ENCODE measurements around the gene RBM47.
"Not testable (repeated sequence)": the region's sequence is repeated elsewhere in the genome, so short reads cannot be mapped to it uniquely, and the experiment has no call there.

RBM47 gene

DNA sequence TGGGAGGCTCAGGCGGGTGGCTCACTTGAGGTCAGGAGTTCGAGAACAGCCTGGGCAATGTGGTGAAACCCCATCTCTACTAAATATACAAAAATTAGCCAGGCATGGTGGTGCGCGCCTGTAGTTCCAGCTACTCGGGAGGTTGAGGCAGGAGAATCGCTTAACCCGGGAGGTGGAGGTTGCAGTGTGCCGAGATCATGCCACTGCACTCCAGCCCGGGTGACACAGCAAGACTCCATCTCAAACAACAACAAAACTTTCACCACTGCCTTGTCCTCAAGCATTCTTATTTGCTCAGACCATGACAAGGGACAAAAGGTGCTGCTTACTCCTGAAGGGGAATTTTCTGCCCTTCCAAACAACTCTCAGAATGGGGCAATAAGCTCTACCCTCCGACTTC, 194.4 kb downstream of the RBM47 start:
- not testable (repeated sequence) for DNase-seq (ENCODE audit: low read depth, low spot score); H3K4me3 ChIP-seq (ENCODE audit: low read length)

DNA sequence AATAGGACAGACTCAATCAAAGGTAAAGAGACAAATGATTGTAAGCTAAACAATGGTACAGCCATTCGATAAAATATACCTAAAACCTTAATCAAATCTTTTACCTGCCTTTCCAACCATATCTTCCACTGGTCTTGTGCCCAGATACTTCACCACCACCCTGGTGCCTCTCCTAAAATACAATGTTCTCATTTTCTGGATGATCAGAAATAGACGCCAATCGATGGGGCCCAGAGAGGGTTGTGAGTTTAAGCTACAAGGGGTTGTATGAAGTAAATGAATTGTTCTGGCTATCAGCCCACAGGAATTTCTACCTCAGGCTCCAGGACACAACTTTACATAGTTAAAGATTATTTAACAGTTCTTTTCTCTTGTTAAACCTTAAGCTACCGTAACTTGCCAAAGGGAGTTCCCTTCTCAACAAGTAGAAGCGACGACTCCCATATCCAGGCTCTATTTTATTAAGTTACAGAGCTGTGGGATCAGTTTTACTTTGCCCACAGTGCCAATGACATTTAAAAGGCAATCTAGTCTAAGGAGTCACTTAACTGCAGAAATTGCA, 195.5 kb downstream of the RBM47 start:
- H3K4me3 ChIP-seq (ENCODE audit: low read length), result no peak overlapping the region
- no peak for DNase-seq (ENCODE audit: low read depth, low spot score)

DNA sequence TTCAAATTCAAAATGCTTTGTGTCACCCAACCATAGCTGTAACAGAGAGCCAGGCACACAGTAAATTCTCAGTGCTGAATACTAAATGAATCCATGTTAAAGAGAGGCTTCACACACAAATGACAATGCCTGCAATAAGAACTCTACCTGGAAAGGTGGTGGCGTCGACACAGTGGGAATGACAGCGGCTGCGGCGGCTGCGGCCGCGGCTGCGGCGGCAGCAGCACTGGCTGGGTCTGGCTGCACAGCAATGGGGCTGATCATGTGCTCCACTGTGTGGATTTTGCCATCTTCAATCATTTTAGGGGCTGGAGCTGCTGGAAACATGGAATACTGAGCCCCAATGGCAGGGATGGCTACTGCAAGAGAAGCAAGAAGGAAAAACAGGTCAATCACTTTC, 197.2 kb downstream of the RBM47 start:
- no peak overlapping the region for H3K4me3 ChIP-seq (ENCODE audit: low read length)
- no peak for DNase-seq (ENCODE audit: low read depth, low spot score)

DNA sequence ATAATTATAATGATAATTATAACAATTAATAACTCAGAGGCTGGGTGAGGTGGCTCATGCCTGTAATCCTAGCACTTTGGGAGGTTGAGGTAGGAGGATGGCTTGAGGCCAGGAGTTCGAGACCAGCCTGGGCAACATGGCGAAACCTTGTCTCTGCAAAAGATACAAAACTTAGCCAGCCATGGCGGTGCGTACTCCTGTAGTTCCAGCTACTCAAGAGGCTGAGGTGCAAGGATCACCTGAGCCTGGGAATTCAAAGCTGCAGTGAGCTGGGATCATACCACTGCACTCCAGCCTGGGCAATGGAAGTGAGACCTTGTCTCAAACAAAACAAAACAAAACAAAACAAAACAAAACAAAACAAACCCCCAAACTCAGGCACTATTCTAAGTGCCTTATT, 201.8 kb downstream of the RBM47 start:
- not testable (repeated sequence) for DNase-seq (ENCODE audit: low read depth, low spot score); H3K4me3 ChIP-seq (ENCODE audit: low read length)

GRCh38 chr4:40427128-40427527, 202.5 kb downstream of the RBM47 start:
- DNase-seq (ENCODE audit: low read depth, low spot score), result no peak
- H3K4me3 ChIP-seq (ENCODE audit: low read length), result no peak overlapping the region

DNA sequence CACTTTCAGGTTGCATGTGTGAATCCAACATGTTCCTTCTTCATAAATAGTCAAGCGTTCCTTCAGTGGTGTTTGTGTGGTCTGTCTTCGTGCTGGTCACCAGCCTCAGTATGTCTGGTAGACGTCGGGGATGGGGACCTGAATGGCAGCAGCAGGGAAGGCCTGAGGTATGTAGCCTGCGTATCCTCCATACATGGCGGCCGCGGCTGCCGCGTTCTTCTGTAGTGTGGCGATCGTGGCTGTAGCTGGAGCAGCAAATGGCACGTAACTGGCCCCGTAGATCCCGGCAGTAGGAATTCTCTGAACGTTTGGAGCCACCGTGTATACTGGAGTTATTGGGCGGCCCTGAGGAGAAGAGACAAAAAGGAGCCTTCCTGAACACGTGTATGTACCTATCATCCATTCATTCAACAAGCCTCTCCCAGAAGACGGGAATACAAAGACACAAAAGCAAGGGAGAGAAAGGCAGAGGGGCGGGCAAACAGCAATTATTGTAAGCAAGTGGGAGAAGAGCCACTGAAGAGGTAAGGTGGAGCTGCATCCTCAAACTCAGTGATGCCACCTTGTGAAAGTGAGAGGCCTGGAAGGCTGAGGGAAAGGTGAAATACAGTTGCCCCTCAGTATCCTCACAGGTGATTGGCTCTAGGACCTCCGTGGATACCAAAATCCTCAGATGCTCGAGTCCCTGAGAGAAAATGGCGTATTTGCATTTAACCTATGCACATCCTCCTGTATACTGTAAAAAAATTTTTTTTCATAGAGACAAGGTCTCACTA, 203.7 kb downstream of the RBM47 start:
- DNase-seq (ENCODE audit: low read depth, low spot score), result no peak
- H3K4me3 ChIP-seq (ENCODE audit: low read length), result no peak overlapping the region

GRCh38 chr4:40423735-40424134, 205.9 kb downstream of the RBM47 start:
- DNase-seq (ENCODE audit: low read depth, low spot score), result no peak
- H3K4me3 ChIP-seq (ENCODE audit: low read length), result no peak overlapping the region

- H3K4me3 ChIP-seq (ENCODE audit: low read length), result no peak overlapping the region
- no peak for DNase-seq (ENCODE audit: low read depth, low spot score)
These were observed 207.6 kb downstream of the RBM47 start for GRCh38 chr4:40421839-40422708.

DNA sequence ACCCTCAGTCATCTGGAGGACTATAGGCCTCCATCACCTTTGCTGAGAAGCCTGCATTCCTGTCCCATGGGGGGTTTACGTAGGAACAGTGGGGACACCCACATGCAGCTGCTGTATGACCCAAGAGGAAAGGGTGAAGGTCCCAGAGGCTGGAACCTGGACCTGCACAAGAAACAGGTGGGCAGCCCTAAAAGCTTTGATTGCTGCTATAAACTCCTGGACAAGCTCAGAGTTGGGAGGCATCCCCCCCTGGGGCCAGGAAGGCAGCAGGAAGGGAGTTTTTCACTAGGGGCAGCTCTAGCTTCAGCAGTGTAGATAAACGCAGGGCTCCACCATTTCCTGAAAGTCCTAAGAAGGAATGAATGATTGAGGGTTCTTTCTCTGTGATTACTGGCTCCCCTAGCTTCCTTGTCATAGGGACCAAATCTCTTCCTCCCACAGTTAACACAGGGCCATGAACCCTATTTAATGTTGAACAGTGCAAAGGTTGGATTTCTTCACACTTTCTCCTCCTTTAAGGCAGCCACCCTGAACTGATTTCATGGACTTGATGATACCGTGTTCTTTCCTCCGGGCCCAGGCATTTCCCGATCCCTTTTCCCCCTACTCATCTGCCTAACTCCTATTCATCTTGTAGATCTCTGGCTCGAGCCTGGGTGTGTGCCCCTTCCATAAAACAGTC, 210.3 kb downstream of the RBM47 start:
- no peak overlapping the region for H3K4me3 ChIP-seq (ENCODE audit: low read length)
- no peak for DNase-seq (ENCODE audit: low read depth, low spot score)

DNA sequence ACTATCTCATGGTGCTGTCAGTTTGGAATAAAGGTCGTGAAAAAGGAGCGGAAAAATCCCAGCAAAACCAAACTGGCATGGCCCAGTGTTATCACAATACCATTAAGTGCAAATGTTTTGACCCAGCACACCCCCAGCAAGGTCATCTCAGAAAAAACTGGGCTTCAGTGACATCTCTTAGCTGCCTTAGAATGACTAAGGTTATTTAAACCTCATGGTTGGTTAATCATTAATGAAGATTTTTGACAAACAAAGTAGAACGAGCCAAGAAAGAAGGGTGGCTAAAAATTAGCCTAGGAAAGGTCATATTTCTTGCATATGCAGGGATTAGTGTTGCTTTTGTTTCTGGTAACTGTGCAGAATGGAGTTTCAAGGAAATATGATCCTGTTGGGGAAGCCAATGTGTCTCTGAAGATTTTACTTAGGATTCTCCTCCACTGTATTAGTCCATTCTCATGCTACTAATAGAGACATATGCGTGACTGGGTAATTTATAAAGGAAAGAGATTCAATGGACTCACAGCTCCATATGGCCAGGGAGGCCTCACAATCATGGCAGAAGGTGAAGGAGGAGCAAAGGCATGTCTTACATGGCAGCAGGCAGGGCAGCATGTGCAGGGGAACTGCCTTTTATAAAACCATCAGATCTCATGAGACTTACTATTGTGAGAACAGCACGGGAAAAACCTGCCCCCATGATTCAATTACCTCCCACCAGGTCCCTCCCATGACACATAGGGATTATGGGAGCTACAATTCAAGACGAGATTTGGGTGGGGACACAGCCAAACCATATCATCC, 211.0 kb downstream of the RBM47 start:
- DNase-seq (ENCODE audit: low read depth, low spot score), result no peak
- no peak overlapping the region for H3K4me3 ChIP-seq (ENCODE audit: low read length)

DNA sequence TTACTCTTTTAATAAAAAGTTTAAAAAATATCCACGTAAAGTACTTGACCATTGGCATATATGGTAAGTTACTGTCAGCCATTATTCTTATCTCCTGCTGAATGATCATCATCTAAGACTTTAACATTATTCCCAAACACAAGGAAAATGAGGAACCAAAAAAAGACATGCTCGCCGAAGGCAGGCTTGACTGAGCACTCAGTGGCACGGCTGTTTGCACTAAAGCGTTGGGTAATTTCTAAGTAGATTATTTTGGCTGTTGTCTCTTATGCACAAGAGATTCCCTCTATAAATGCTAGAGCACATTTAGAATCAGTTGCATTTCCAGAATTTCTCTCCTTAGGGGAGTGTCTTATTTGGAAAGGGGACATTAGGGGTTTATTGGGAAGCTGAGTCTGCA, 211.7 kb downstream of the RBM47 start:
- H3K4me3 ChIP-seq (ENCODE audit: low read length), result no peak overlapping the region
- no peak for DNase-seq (ENCODE audit: low read depth, low spot score)

DNA sequence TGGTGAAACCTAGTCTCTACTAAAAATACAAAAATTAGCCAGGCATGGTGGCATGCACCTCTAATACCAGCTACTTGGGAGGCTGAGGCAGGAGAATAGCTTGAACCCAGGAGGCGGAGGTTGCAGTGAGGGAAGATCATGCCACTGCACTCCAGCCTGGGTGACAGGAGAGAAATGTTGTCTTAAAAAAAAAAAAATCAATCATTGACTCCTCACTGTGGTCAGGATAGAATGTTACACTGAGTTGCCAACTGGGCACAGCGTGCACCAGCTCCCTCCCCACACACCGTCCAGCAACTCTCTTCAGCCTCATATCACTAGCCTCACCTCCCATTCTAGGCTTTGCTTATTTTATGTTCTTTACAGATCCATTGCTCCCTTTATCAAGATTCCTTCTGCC, 215.0 kb downstream of the RBM47 start:
- no peak overlapping the region for H3K4me3 ChIP-seq (ENCODE audit: low read length)
- no peak for DNase-seq (ENCODE audit: low read depth, low spot score)

GRCh38 chr4:40412866-40413795, 216.5 kb downstream of the RBM47 start:
- no peak for DNase-seq (ENCODE audit: low read depth, low spot score)
- H3K4me3 ChIP-seq (ENCODE audit: low read length), result no peak overlapping the region

GRCh38 chr4:40412388-40412787, 217.3 kb downstream of the RBM47 start:
- no peak for DNase-seq (ENCODE audit: low read depth, low spot score)
- no peak overlapping the region for H3K4me3 ChIP-seq (ENCODE audit: low read length)

- DNase-seq (ENCODE audit: low read depth, low spot score), result no peak
- H3K4me3 ChIP-seq (ENCODE audit: low read length), result no peak overlapping the region
These were observed 219.8 kb downstream of the RBM47 start for GRCh38 chr4:40409835-40410234.

DNA sequence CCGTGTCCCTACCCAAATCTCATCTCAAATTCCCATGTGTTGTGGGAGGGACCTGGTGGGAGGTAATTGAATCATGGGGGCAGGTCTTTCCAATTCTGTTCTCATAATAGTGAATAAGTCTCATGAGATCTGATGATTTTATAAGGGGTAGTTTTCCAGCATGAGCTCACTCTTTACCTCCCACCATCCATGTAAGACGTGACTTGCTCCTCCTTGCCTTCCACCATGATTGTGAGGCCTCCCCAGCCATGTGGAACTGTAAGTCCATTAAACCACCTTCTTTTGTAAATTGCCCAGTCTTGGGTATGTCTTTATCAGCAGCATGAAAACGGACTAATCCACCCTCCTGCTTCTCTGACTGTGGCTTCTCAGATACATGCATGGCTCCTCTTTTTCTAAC, 222.2 kb downstream of the RBM47 start:
- not testable (repeated sequence) for DNase-seq (ENCODE audit: low read depth, low spot score); H3K4me3 ChIP-seq (ENCODE audit: low read length)

GRCh38 chr4:40406340-40406739, 223.3 kb downstream of the RBM47 start:
- no peak overlapping the region for H3K4me3 ChIP-seq (ENCODE audit: low read length)
- no peak for DNase-seq (ENCODE audit: low read depth, low spot score)

- H3K4me3 ChIP-seq (ENCODE audit: low read length), result no peak overlapping the region
- DNase-seq (ENCODE audit: low read depth, low spot score), result no peak
These were observed 224.5 kb downstream of the RBM47 start for GRCh38 chr4:40405193-40405592.
